ENCODE data around the gene MAGEB4. TPM values are rescaled to one million over a fixed set of nuclear protein-coding genes. Genes with fewer than 3 reads are reported as not detected.
A peak's percentile ranks its signal among the peaks of the same experiment; 100 is the strongest.
"Not testable (repeated sequence)": the region's sequence is repeated elsewhere in the genome, so short reads cannot be mapped to it uniquely, and the experiment has no call there.

The MAGEB4 gene
- total RNA-seq (2022) (not detected in 2 replicates), Bru-seq, nascent RNA (not detected), BruChase-seq, experiment 1, labeled RNA remaining after a 6-hour chase (not detected), BruChase-seq, experiment 2, labeled RNA remaining after a 2-hour chase (not detected)
- long read RNA-seq = 0 reads

- Mint-ChIP-seq H3K4me1 (ENCODE audit: insufficient read depth, unreplicated experiment) (no peaks in the 10 kb centered on the region), H3K9me3 (ENCODE audit: unreplicated experiment) (no peaks in the 10 kb centered on the region), H3K36me3 (ENCODE audit: insufficient read depth, unreplicated experiment) (no peaks in the 10 kb centered on the region), H3K27me3 (ENCODE audit: insufficient read depth, unreplicated experiment) (peaks cover 43% of the 10 kb centered on the region), H3K4me3 (ENCODE audit: unreplicated experiment) (no peak within 1 kb of the TSS), H3K27ac (ENCODE audit: low read depth, unreplicated experiment) (no peak within 1 kb of the TSS)
- CTCF ChIA-PET = no interaction called here
- no peak for DNase-seq (ENCODE audit: unreplicated experiment)
- no TSS peak for BruUV-seq (replicated peaks)
- intact Hi-C loops (cut with micrococcal nuclease) = no loop called here
- POLR2A ChIA-PET = no interaction called here
- TF ChIP-seq CTCF (IDR thresholded peaks at IDR 0.05; ENCODE audit: unreplicated experiment) = no peak
Measured at GRCh38 chrX:30241724-30242415, at the start of gene MAGEB4. MAGEB4 (plus strand) TSS chrX:30242000; CDS start chrX:30242136, 136 bp downstream.

GRCh38 chrX:30193910-30194309, 47.9 kb upstream of the MAGEB4 start:
- intact Hi-C loops (cut with micrococcal nuclease); H3K9me3 Mint-ChIP-seq (ENCODE audit: unreplicated experiment); DNase-seq (ENCODE audit: unreplicated experiment); H3K36me3 Mint-ChIP-seq (ENCODE audit: insufficient read depth, unreplicated experiment); BruUV-seq (replicated peaks); H3K27ac Mint-ChIP-seq (ENCODE audit: low read depth, unreplicated experiment); POLR2A ChIA-PET; H3K4me1 Mint-ChIP-seq (ENCODE audit: insufficient read depth, unreplicated experiment); H3K4me3 Mint-ChIP-seq (ENCODE audit: unreplicated experiment): not testable (repeated sequence)
- CTCF ChIA-PET = interaction anchor here (1.7 kb wide), 1 partner anchor 310 kb away, joined by 4 read pairs; no protein-coding TSS in a partner anchor
- peaks cover 36% of the 10 kb centered on the region for H3K27me3 Mint-ChIP-seq (ENCODE audit: insufficient read depth, unreplicated experiment)

GRCh38 chrX:30196322-30196721, 45.5 kb upstream of the MAGEB4 start:
- H3K9me3 Mint-ChIP-seq (ENCODE audit: unreplicated experiment) = no peaks in the 10 kb centered on the region

GRCh38 chrX:30212172-30212571, 29.6 kb upstream of the MAGEB4 start:
- H3K27ac Mint-ChIP-seq (ENCODE audit: low read depth, unreplicated experiment) = no peak overlapping the region
- peaks cover 47% of the 10 kb centered on the region for H3K27me3 Mint-ChIP-seq (ENCODE audit: insufficient read depth, unreplicated experiment)
- no TSS peak for BruUV-seq (replicated peaks)
- no peak overlapping the region for H3K4me3 Mint-ChIP-seq (ENCODE audit: unreplicated experiment)
- TF ChIP-seq CTCF (IDR thresholded peaks at IDR 0.05; ENCODE audit: unreplicated experiment) = no peak
- CTCF ChIA-PET = interaction anchor here (0.6 kb wide), 2 partner anchors 61 to 1902 kb away, joined by 3 to 4 read pairs; no protein-coding TSS in a partner anchor
- POLR2A ChIA-PET = interaction anchor here (0.6 kb wide), 1 partner anchor 40 kb away, joined by 3 read pairs; no protein-coding TSS in a partner anchor
- no peaks in the 10 kb centered on the region for H3K9me3 Mint-ChIP-seq (ENCODE audit: unreplicated experiment)
- H3K4me1 Mint-ChIP-seq (ENCODE audit: insufficient read depth, unreplicated experiment) = no peaks in the 10 kb centered on the region
- DNase-seq (ENCODE audit: unreplicated experiment) = peak; percentile 2
- H3K36me3 Mint-ChIP-seq (ENCODE audit: insufficient read depth, unreplicated experiment) = no peaks in the 10 kb centered on the region
- intact Hi-C loops (cut with micrococcal nuclease) = no loop called here

More at GRCh38 chrX:30196322-30196721, 45.5 kb upstream of the MAGEB4 start:
- Mint-ChIP-seq H3K4me1 (ENCODE audit: insufficient read depth, unreplicated experiment) (no peaks in the 10 kb centered on the region), H3K4me3 (ENCODE audit: unreplicated experiment) (no peak overlapping the region), H3K27me3 (ENCODE audit: insufficient read depth, unreplicated experiment) (peaks cover 35% of the 10 kb centered on the region), H3K36me3 (ENCODE audit: insufficient read depth, unreplicated experiment) (no peaks in the 10 kb centered on the region), H3K27ac (ENCODE audit: low read depth, unreplicated experiment) (no peak overlapping the region)
- intact Hi-C loops (cut with micrococcal nuclease) = loop anchor here (1.0 kb wide), 1 partner anchor 54 kb away; no protein-coding TSS in a partner anchor
- peak; percentile 28 for TF ChIP-seq CTCF (IDR thresholded peaks at IDR 0.05; ENCODE audit: unreplicated experiment)
- no TSS peak for BruUV-seq (replicated peaks)
- POLR2A ChIA-PET = no interaction called here
- DNase-seq (ENCODE audit: unreplicated experiment) = peak; percentile 26
- CTCF ChIA-PET = interaction anchor here (0.6 to 1.8 kb wide), 16 partner anchors 10 to 1482 kb away, joined by 3 to 9 read pairs (median 4); no protein-coding TSS in a partner anchor
